Measurements from ENCODE around the gene KCNC2. TPM values are rescaled to one million over a fixed set of nuclear protein-coding genes. Genes with fewer than 3 reads are reported as not detected.
A peak's percentile ranks its signal among the peaks of the same experiment; 100 is the strongest.

The KCNC2 gene
- total and polyA plus RNA-seq, 8 donors: 0.37 TPM; not detected in 7

GRCh38 chr12:75183967-75184366 is 25.7 kb downstream of the KCNC2 start:
- Histone ChIP-seq H3K9me3 (no peaks in the 10 kb centered on the region), H3K4me1 (no peaks in the 10 kb centered on the region), H3K36me3 (no peaks in the 10 kb centered on the region), H3K4me3 (no peak overlapping the region), H3K27me3 (no peaks in the 10 kb centered on the region), H3K27ac (no peak overlapping the region)
- intact Hi-C loops (cut with DNase I; ENCODE audit: low total_unique reads): no loop called here
- TF ChIP-seq POLR2A (IDR thresholded peaks at IDR 0.05): no peak
- TF ChIP-seq CTCF (IDR thresholded peaks at IDR 0.05): no peak
- TF ChIP-seq POLR2AphosphoS5 (IDR thresholded peaks at IDR 0.05): no peak
- TF ChIP-seq EP300 (IDR thresholded peaks at IDR 0.05): no peak
- DNase-seq: no peak
- 87 to 96% (median 94%) methylated on average over 4 of the region's 4 CpGs for WGBS, 5 donors

GRCh38 chr12:75177997-75178396 is 31.6 kb downstream of the KCNC2 start:
- no peaks in the 10 kb centered on the region for H3K4me1 ChIP-seq
- no peaks in the 10 kb centered on the region for H3K27me3 ChIP-seq
- DNase-seq: no peak
- H3K36me3 ChIP-seq: no peaks in the 10 kb centered on the region
- no peak overlapping the region for H3K4me3 ChIP-seq
- no peaks in the 10 kb centered on the region for H3K9me3 ChIP-seq
- intact Hi-C loops (cut with DNase I; ENCODE audit: low total_unique reads): no loop called here
- no peak overlapping the region for H3K27ac ChIP-seq
- TF ChIP-seq CTCF (IDR thresholded peaks at IDR 0.05): no peak
- TF ChIP-seq POLR2AphosphoS5 (IDR thresholded peaks at IDR 0.05): no peak
- no peak for TF ChIP-seq EP300 (IDR thresholded peaks at IDR 0.05)
- no peak for TF ChIP-seq POLR2A (IDR thresholded peaks at IDR 0.05)

- intact Hi-C loops (cut with DNase I; ENCODE audit: low total_unique reads): no loop called here
- 63 to 91% (median 77%) methylated on average over 1 of the region's 1 CpG for WGBS, 5 donors
Measured at GRCh38 chr12:75172611-75173010, 37.0 kb downstream of the KCNC2 start.

GRCh38 chr12:75170640-75171185 is 38.9 kb downstream of the KCNC2 start:
- Histone ChIP-seq H3K9me3 (no peaks in the 10 kb centered on the region), H3K27ac (no peak overlapping the region), H3K36me3 (no peaks in the 10 kb centered on the region), H3K27me3 (no peaks in the 10 kb centered on the region), H3K4me3 (no peak overlapping the region), H3K4me1 (peaks cover 0 to 3% (median 0%) of the 10 kb centered on the region in 4 donors)
- DNase-seq: peak in 1 of 2 donors; percentile 22
- intact Hi-C loops (cut with DNase I; ENCODE audit: low total_unique reads): no loop called here
- 27 to 53% (median 38%) methylated on average over 4 of the region's 4 CpGs for WGBS, 5 donors
- TF ChIP-seq POLR2AphosphoS5 (IDR thresholded peaks at IDR 0.05): no peak
- TF ChIP-seq POLR2A (IDR thresholded peaks at IDR 0.05): no peak
- TF ChIP-seq CTCF (IDR thresholded peaks at IDR 0.05): no peak
- TF ChIP-seq EP300 (IDR thresholded peaks at IDR 0.05): no peak

More at GRCh38 chr12:75172611-75173010, 37.0 kb downstream of the KCNC2 start:
- H3K27ac ChIP-seq: no peak overlapping the region
- no peaks in the 10 kb centered on the region for H3K9me3 ChIP-seq
- no peaks in the 10 kb centered on the region for H3K36me3 ChIP-seq
- no peaks in the 10 kb centered on the region for H3K27me3 ChIP-seq
- no peak for DNase-seq
- no peak overlapping the region for H3K4me3 ChIP-seq
- peaks cover 0 to 3% (median 0%) of the 10 kb centered on the region in 4 donors for H3K4me1 ChIP-seq
- TF ChIP-seq POLR2AphosphoS5 (IDR thresholded peaks at IDR 0.05) (no peak), POLR2A (IDR thresholded peaks at IDR 0.05) (no peak), CTCF (IDR thresholded peaks at IDR 0.05) (no peak), EP300 (IDR thresholded peaks at IDR 0.05) (no peak)
